ENCODE data around the gene NRXN3. TPM values are rescaled to one million over a fixed set of nuclear protein-coding genes. Genes with fewer than 3 reads are reported as not detected.

The NRXN3 gene
- total and polyA plus RNA-seq, 2 experiments from 2014 or later: 1.0 to 1.8 TPM

- H3K4me1 Mint-ChIP-seq: peaks cover 24% of the 10 kb centered on the region
- H3K4me3 ChIP-seq: no peak overlapping the region
- H3K36me3 ChIP-seq (ENCODE audit: insufficient read depth): no peaks in the 10 kb centered on the region
- no peaks in the 10 kb centered on the region for H3K79me2 ChIP-seq (replicated peaks; ENCODE audit: insufficient read depth)
- H4K20me1 ChIP-seq (replicated peaks; ENCODE audit: insufficient read depth): no peaks in the 10 kb centered on the region
- H3K9me3 Mint-ChIP-seq: no peaks in the 10 kb centered on the region
- no peak overlapping the region for H3K4me2 ChIP-seq
- H3K27me3 ChIP-seq (ENCODE audit: insufficient read depth): no peaks in the 10 kb centered on the region
- no peaks in the 10 kb centered on the region for H3K36me3 Mint-ChIP-seq (ENCODE audit: low read depth)
- ATAC-seq: no peak
- no peak overlapping the region for H2AFZ ChIP-seq
- H3K27ac ChIP-seq (ENCODE audit: low read depth): no peak overlapping the region
- H3K4me1 ChIP-seq (ENCODE audit: insufficient read depth): peaks cover 14% of the 10 kb centered on the region
- no peaks in the 10 kb centered on the region for H3K27me3 Mint-ChIP-seq (ENCODE audit: insufficient read depth, low read depth, poor library complexity)
- H3F3A ChIP-seq (replicated peaks; ENCODE audit: low read depth): no peaks in the 10 kb centered on the region
- DNase-seq (ENCODE audit: low spot score): no peak
- H3K4me3 Mint-ChIP-seq: no peak overlapping the region
- H3K27ac Mint-ChIP-seq: no peak overlapping the region
- TF ChIP-seq ZNF331 (CRISPR knock-in tag; IDR thresholded peaks at IDR 0.05; ENCODE audit: low read depth): no peak
- no peak for TF ChIP-seq EZH2 (IDR thresholded peaks at IDR 0.05; ENCODE audit: low read depth, unreplicated experiment)
- no peak for TF ChIP-seq STAT1 (IDR thresholded peaks at IDR 0.05; ENCODE audit: unreplicated experiment)
- TF ChIP-seq POLR2AphosphoS5 (IDR thresholded peaks at IDR 0.05; ENCODE audit: low read depth): no peak
- no peak for TF ChIP-seq CTCF (conservative IDR thresholded peaks at IDR 0.05; ENCODE audit: low read depth in 2 of 2)
- TF ChIP-seq CREB1 (CRISPR knock-in tag; IDR thresholded peaks at IDR 0.05; ENCODE audit: low read depth): no peak
- TF ChIP-seq JUNB (IDR thresholded peaks at IDR 0.05; ENCODE audit: unreplicated experiment): no peak
- TF ChIP-seq EZH2phosphoT487 (IDR thresholded peaks at IDR 0.05; ENCODE audit: unreplicated experiment): no peak
- no peak for TF ChIP-seq ZNF114 (CRISPR knock-in tag; IDR thresholded peaks at IDR 0.05)
- no peak for TF ChIP-seq NANOG (IDR thresholded peaks at IDR 0.05; ENCODE audit: borderline replicate concordance)
- no peak for TF ChIP-seq ETS1 (IDR thresholded peaks at IDR 0.05)
- no peak for TF ChIP-seq REST (IDR thresholded peaks at IDR 0.05; ENCODE audit: unreplicated experiment)
- no peak for TF ChIP-seq ZNF462 (CRISPR knock-in tag; IDR thresholded peaks at IDR 0.05)
- H3K9me2 ChIP-seq (ENCODE audit: insufficient read depth): 0 out of 2 replicates have a peak, but pooled peaks cover 6% of the 10 kb centered on the region
Measured at GRCh38 chr14:78873581-78873980, 703.4 kb downstream of the NRXN3 start.

All from GM23338 (cell line).